Transverse colon (tissue), 3 donors: ENCODE results near the gene CLMN.

ENCODE experiments used
- POLR2A ChIP-seq: fragments of 450-650 bp; IDR thresholded peaks from one replicate; pipeline ENCODE4 v1.6.1; 2016; ENCODE audit warnings: antibody characterized with exemption, mild to moderate bottlenecking, moderate library complexity
- TF ChIP-seq, protein P1 (sequence below), 5 experiments: fragments of 200-600 bp in 3 of 5; fragments of 450-650 bp in 2 of 5; sonication (generic) in 3 of 5; IDR thresholded peaks; 1 replicate in 2 of 5; 2 replicates in 3 of 5; pipeline ENCODE4 v1.5.1; 2016 to 2017; ENCODE audit warnings: antibody characterized with exemption in 5 of 5, inconsistent platforms in 3 of 5, mild to moderate bottlenecking in 2 of 5, moderate library complexity in 1 of 5

DNA sequence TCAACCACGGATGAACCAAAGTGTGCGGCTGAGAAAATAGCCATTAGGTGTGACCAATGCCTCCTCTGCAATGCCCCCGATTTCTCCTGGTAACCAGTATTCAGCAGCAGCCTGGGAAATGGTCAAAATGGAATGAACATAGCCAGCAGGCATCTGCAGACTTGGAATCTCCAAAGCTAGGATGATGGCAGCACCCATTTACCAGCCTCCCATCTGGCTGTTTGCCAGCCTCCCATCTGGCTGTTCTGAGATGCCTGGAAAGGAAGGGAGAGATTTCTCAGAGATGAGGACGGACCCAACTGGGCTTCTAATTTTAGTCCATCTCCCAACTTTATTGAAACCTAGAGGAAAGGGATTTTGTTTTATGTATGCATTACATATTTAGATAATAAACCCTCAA, 16.2 kb downstream of the CLMN start:
- no peak for TF ChIP-seq POLR2A
- TF ChIP-seq, protein P1, sequence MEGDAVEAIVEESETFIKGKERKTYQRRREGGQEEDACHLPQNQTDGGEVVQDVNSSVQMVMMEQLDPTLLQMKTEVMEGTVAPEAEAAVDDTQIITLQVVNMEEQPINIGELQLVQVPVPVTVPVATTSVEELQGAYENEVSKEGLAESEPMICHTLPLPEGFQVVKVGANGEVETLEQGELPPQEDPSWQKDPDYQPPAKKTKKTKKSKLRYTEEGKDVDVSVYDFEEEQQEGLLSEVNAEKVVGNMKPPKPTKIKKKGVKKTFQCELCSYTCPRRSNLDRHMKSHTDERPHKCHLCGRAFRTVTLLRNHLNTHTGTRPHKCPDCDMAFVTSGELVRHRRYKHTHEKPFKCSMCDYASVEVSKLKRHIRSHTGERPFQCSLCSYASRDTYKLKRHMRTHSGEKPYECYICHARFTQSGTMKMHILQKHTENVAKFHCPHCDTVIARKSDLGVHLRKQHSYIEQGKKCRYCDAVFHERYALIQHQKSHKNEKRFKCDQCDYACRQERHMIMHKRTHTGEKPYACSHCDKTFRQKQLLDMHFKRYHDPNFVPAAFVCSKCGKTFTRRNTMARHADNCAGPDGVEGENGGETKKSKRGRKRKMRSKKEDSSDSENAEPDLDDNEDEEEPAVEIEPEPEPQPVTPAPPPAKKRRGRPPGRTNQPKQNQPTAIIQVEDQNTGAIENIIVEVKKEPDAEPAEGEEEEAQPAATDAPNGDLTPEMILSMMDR (IDR thresholded peaks at IDR 0.05), result no peak
